AG04450 (cell line): Measurements from ENCODE around the gene SLC25A12. TPM values are rescaled to one million over a fixed set of nuclear protein-coding genes. Genes with fewer than 3 reads are reported as not detected.
"Not testable (repeated sequence)": the region's sequence is repeated elsewhere in the genome, so short reads cannot be mapped to it uniquely, and the experiment has no call there.

ENCODE experiments used
- CTCF ChIA-PET: fragments of 300-600, 350-600 bp; formaldehyde crosslinking; extraction: SDS; loops from one replicate; lab custom pipeline; 2022; ENCODE audit warnings: antibody characterized with exemption, inconsistent platforms; lab: Charles Lee
- POLR2A ChIA-PET: fragments of 350-600 bp; formaldehyde crosslinking; extraction: SDS; loops from one replicate; lab custom pipeline; 2021; ENCODE audit warnings: antibody characterized with exemption, inconsistent platforms; lab: Yijun Ruan, JAX
- DNase-seq: peaks from one replicate; pipeline ENCODE4 v3.0.0-alpha.2; 2011; ENCODE audit warnings: low read depth, low spot score
- H3K27ac ChIP-seq: one replicate; pipeline ENCODE4 v1.5.1; 2012; ENCODE audit warnings: low read depth, low read length, control low read depth
- H3K27me3 ChIP-seq: one replicate; pipeline ENCODE4 v1.6.0; 2012; ENCODE audit warnings: low read length; ENCODE audit not compliant: control insufficient read depth, insufficient read depth
- H3K4me3 ChIP-seq: 2 replicates; pipeline ENCODE4 v1.5.1; 2011; ENCODE audit warnings: mild to moderate bottlenecking, low read depth, low read length, control low read depth
- H3K9me3 ChIP-seq: 2 replicates; pipeline ENCODE4 v1.5.1; 2012; ENCODE audit warnings: low read length; ENCODE audit not compliant: control insufficient read depth, insufficient read depth
- polyA plus RNA-seq: library from polyadenylated mRNA; depleted of rRNA; stranded (reverse); fragments of >200 nt; gene quantifications from 2 replicates; pipeline ENCODE4 v1.2.3, GENCODE V29; 2011
- TF ChIP-seq, protein P1 (sequence below): IDR thresholded peaks from 2 replicates; pipeline ENCODE4 v1.5.1; 2011; ENCODE audit warnings: low read depth, low read length, control low read depth, inconsistent platforms

The SLC25A12 gene
- polyA plus RNA-seq, 1 experiment: 27.3 TPM

- DNase-seq: no peak
- H3K27me3 ChIP-seq: no peaks in the 10 kb centered on the region
- POLR2A ChIA-PET: no interaction called here
- TF ChIP-seq, protein P1, sequence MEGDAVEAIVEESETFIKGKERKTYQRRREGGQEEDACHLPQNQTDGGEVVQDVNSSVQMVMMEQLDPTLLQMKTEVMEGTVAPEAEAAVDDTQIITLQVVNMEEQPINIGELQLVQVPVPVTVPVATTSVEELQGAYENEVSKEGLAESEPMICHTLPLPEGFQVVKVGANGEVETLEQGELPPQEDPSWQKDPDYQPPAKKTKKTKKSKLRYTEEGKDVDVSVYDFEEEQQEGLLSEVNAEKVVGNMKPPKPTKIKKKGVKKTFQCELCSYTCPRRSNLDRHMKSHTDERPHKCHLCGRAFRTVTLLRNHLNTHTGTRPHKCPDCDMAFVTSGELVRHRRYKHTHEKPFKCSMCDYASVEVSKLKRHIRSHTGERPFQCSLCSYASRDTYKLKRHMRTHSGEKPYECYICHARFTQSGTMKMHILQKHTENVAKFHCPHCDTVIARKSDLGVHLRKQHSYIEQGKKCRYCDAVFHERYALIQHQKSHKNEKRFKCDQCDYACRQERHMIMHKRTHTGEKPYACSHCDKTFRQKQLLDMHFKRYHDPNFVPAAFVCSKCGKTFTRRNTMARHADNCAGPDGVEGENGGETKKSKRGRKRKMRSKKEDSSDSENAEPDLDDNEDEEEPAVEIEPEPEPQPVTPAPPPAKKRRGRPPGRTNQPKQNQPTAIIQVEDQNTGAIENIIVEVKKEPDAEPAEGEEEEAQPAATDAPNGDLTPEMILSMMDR: no peak
- H3K27ac ChIP-seq: no peak overlapping the region
- CTCF ChIA-PET: interaction anchor here (4.3 kb wide), 1 partner anchor 293 kb away, joined by 39 read pairs; no protein-coding TSS in a partner anchor
- no peaks in the 10 kb centered on the region for H3K9me3 ChIP-seq
- H3K4me3 ChIP-seq: no peak overlapping the region
Measured at GRCh38 chr2:171813729-171814128, 80.3 kb downstream of the SLC25A12 start.

DNA sequence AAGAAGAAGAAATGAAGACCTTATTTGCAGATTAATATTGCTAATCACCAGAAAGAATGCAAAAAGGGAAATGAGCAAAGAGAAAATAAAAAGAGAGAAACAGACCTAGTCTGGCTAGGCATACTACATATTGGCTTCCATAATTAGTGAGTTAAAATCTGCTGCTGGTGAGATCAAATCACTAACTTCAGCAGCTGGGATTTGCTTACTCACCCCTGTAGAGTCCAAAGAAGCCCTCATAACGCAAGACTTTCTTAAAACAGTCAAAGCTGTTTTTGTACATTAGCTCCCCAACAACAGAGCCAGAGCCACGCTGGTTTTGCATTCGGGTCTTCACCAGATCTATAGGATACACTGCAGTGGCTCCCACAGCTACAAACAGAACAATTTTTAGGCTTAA lies 80.9 kb downstream of the SLC25A12 start:
- no peak overlapping the region for H3K27ac ChIP-seq
- no peaks in the 10 kb centered on the region for H3K27me3 ChIP-seq
- no peaks in the 10 kb centered on the region for H3K9me3 ChIP-seq
- no peak overlapping the region for H3K4me3 ChIP-seq
- DNase-seq: no peak
- ChIA-PET POLR2A (no interaction called here), CTCF (interaction anchor here (0.7 to 4.3 kb wide), 3 partner anchors 109 to 293 kb away, joined by 3 to 39 read pairs (median 8); no protein-coding TSS in a partner anchor)
- TF ChIP-seq, protein P1: no peak

- TF ChIP-seq, protein P1: peak; percentile 35
- no peak overlapping the region for H3K27ac ChIP-seq
- no peaks in the 10 kb centered on the region for H3K27me3 ChIP-seq
- CTCF ChIA-PET: interaction anchor here (0.7 to 4.3 kb wide), 12 partner anchors 9 to 655 kb away, joined by 3 to 39 read pairs (median 4); partner anchors contain the start of gene DLX2
- no peak overlapping the region for H3K4me3 ChIP-seq
- H3K9me3 ChIP-seq: no peaks in the 10 kb centered on the region
- no peak for DNase-seq
- POLR2A ChIA-PET: no interaction called here
Measured at GRCh38 chr2:171811245-171811628, 82.8 kb downstream of the SLC25A12 start.

DNA sequence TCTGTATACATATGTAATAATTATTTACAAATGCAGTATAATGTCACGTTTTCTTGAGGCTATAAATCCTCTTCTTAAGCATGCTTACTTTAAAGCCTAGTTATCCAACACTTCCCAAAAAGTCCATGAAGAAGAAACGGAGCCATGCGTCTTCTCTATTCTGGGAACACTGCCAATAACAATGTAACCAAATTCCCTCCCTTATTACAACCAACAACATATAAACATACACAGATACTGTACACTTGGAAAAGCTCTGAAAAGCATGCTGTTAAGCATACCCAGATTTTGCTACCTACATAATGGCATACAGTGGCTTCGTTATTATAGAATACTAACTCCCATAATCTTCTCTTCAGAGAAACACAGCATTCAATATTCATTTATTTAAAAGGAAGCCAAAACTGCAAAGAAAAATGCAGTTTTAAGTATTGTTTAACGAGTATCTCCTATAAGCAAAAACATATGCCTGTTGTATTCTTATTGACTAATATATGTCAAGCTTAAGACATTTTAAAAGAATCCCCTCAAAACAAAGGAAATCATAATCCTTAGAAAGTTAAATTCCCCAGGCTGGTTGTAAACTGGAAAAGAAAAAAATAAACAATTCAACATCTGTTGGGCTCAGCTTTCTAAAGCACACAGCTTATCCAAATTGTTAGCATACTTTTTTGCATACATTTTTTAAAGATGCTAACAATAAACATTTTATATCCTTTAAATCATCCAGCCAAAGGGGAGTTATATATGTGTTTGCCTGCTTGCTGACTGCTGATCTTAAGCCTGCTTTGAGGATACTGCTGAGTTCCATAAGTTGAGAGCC lies 83.4 kb downstream of the SLC25A12 start:
- no peak overlapping the region for H3K27ac ChIP-seq
- CTCF ChIA-PET: interaction anchor here (0.6 to 4.3 kb wide), 12 partner anchors 10 to 655 kb away, joined by 3 to 39 read pairs (median 6); partner anchors contain the start of gene DLX2
- POLR2A ChIA-PET: interaction anchor here (0.6 kb wide), 1 partner anchor 104 kb away, joined by 3 read pairs; no protein-coding TSS in a partner anchor
- H3K9me3 ChIP-seq: no peaks in the 10 kb centered on the region
- H3K27me3 ChIP-seq: no peaks in the 10 kb centered on the region
- TF ChIP-seq, protein P1: no peak
- DNase-seq: peak; percentile 53
- no peak overlapping the region for H3K4me3 ChIP-seq

DNA sequence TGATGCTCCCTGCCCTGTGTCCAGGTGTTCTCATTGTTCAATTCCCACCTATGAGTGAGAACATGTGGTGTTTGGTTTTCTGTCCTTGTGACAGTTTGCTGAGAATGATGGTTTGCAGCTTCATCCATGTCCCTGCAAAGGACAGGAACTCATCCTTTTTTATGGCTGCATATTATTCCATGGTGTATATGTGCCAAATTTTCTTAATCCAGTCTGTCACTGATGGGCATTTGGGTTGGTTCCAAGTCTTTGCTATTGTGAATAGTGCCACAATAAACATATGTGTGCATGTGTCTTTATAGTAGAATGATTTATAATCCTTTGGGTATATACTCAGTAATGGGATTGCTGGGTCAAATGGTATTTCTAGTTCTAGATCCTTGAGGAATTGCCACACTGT lies 85.2 kb downstream of the SLC25A12 start:
- POLR2A ChIA-PET: not testable (repeated sequence)

More for the DNA sequence above, 85.2 kb downstream of the SLC25A12 start:
- H3K9me3 ChIP-seq, H3K27ac ChIP-seq, DNase-seq, CTCF ChIA-PET, H3K4me3 ChIP-seq, H3K27me3 ChIP-seq: not testable (repeated sequence)
